Choroid plexus epithelial cell (primary cell): ENCODE data around the gene MTFP1.

Experiments used
- DNase-seq: peaks from one replicate; pipeline ENCODE4 v3.0.0-alpha.2; 2010; ENCODE audit warnings: low read depth
- H3K4me3 ChIP-seq: 2 replicates; pipeline ENCODE4 v1.5.1; 2011; ENCODE audit warnings: low read depth, mild to moderate bottlenecking, control low read depth, low read length, moderate library complexity
- TF ChIP-seq, protein P1 (sequence below): conservative IDR thresholded peaks from 2 replicates; pipeline ENCODE4 v1.5.1; 2011; ENCODE audit warnings: low read depth, mild to moderate bottlenecking, control low read depth, inconsistent platforms, low read length, moderate library complexity

MTFP1 gene, protein sequence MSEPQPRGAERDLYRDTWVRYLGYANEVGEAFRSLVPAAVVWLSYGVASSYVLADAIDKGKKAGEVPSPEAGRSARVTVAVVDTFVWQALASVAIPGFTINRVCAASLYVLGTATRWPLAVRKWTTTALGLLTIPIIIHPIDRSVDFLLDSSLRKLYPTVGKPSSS

DNA sequence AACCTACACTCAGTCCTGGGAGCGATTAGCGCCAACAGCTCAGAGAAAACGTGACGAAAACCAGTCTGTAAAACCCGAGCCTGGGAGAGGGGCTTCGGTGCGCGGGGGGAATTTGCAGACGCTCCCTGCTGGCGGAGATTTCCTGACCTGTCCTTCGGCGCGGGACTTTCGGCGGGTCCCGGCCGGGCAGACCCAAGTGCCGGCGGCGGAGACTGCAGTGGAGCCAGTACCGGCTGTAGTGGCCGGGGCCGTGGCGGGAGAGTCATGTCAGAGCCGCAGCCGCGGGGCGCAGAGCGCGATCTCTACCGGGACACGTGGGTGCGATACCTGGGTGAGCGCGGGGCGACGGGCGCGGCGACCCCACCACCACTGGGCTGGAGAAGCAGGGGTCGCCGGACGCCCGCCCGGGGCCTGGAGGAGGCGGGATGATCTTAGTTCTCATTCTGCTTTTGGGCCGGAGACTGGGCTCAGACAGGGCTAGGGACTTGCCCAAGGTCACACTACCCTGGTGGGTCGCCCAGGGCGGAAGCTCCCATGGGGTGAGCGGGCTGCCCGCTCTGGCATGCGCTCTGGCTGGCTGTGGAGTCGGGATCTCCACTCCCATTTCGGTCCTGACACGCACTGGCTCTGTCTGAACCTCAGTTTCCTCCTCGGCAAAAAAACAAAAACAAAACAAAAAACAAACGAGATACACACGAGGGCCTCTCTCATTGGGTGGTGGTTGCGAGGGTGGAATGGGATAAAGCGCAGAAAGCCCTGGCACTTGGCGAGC lies at the start of gene MTFP1:
MTFP1 (plus strand) TSS at position 153 of the 772 bp plus-strand sequence; CDS start at position 265, 112 bp downstream.
- TF ChIP-seq, protein P1, sequence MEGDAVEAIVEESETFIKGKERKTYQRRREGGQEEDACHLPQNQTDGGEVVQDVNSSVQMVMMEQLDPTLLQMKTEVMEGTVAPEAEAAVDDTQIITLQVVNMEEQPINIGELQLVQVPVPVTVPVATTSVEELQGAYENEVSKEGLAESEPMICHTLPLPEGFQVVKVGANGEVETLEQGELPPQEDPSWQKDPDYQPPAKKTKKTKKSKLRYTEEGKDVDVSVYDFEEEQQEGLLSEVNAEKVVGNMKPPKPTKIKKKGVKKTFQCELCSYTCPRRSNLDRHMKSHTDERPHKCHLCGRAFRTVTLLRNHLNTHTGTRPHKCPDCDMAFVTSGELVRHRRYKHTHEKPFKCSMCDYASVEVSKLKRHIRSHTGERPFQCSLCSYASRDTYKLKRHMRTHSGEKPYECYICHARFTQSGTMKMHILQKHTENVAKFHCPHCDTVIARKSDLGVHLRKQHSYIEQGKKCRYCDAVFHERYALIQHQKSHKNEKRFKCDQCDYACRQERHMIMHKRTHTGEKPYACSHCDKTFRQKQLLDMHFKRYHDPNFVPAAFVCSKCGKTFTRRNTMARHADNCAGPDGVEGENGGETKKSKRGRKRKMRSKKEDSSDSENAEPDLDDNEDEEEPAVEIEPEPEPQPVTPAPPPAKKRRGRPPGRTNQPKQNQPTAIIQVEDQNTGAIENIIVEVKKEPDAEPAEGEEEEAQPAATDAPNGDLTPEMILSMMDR, result peak; percentile 28
- H3K4me3 ChIP-seq, result peak within 1 kb of the TSS; percentile 70
- peak; percentile 72 for DNase-seq

DNA sequence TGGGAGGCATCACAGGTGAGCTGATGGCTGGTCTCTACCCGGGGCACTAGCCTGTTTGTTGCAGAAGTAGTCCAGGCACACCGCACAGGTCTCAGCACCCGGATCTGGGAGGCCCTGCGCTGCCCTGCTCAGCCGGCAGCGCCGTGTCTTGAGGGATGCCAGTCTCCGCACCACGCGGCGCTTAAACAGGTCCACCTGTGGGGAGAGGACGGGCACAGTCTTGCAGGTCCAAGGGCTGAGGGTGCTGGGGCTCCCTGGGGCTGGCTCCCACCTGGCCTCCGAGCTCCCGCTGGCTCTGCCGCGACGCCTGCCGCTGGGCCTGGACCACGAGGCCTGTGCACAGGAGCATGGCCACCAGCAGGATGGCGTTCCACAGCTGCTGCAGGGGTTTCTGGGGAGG lies 45.6 kb upstream of the MTFP1 start:
- H3K4me3 ChIP-seq, result no peak overlapping the region

DNA sequence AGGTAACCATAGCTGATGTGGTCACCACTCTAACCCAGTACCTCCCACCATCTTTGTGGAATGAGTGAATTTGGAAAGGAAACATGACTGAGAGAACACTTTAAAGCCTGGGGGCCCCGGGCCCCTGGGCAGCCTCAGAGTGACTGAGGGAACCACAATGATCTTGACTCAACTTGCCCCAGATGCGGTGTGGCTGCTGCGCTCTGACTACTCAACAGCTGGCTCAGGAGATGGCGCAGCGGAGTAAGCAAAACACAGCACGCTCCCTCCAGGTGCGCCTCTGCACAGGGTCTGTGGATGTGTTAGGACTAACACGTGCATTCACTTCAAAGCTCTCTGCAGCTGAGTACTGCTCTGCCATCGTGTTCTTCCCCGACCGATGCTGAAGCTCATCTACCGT lies 44.3 kb upstream of the MTFP1 start:
- TF ChIP-seq, protein P1, result no peak
- H3K4me3 ChIP-seq, result no peak overlapping the region
- DNase-seq, result no peak

More for the DNA sequence above, 45.6 kb upstream of the MTFP1 start:
- DNase-seq, result no peak
- TF ChIP-seq, protein P1, result no peak

DNA sequence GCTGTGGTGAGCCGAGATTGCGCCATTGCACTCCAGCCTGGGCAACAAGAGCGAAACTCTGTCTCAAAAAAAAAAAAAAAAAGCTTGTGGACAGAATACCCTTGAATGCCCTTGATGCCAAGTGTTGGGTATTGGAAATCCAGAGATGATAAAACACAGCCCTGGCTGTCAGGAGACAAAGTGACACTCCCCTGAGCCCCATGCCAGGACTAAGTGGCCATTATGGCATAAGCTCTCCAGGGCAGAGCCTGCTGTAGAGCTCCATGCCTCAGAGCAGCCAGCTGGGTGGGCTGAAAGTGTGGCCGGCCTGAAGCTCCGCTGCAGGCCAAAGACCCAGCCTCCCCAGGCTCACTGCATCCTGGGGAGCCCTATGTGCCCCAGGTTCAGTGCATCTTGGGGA lies 43.2 kb upstream of the MTFP1 start:
- no peak for DNase-seq
- TF ChIP-seq, protein P1, result no peak
- H3K4me3 ChIP-seq, result no peak overlapping the region

DNA sequence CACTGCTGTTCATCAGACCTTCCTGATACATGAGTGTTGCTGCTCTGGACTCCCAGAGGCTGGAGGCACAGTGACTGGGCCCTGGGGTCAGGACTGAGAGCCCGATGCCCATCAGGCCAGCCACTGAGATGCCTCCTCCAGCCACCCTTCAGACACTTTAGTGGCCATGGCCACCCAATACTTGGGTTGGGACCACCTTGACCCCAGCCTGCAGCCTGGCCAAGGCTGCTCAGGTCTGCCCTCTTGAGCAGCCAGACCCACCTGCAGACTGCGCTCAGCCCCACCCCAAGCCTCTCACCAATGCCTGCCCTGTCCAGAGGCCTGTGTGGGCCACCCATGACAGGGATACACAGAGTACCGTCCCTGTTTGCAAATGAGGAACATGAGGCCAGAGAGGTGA lies 42.5 kb upstream of the MTFP1 start:
- no peak overlapping the region for H3K4me3 ChIP-seq
- TF ChIP-seq, protein P1, result no peak
- DNase-seq, result no peak

DNA sequence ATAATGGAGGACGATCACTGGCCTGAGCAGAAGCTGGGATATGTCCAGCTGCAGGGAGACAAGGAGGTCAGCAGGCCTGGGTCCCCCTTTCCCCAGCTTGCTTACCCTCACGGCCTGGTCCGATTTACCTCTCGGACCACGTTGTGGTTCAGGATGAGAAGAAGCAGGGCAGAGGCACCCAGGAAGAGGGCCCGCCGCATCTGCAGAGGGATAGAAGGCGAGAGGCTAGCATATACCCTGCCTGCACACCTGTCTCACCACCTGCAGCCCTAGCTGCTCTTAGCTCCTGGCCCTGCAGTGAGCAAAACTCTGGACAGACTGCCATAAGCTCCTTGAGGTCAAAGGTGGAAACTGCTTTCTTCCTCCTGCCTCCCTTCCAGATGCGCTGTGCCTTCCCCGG lies 39.6 kb upstream of the MTFP1 start:
- H3K4me3 ChIP-seq, result peak overlapping the region; percentile 5
- TF ChIP-seq, protein P1, result no peak
- DNase-seq, result no peak

DNA sequence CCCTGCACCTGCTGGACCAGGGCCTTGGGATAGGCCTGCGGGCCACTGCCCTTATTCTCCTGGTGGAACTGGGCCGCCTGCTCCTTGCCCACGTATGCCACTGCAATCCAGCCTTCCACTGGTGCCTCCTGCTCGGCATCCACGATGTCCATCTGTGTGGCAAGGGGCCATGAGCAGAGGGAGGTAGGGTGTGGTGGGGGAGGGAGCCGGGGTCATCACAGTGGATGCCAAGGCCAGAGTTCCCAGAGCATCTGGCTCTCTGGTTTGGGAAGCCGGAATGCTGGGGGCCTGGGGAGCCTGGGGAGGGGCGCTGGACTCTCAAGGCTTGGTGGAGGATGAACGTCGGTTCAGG lies 39.0 kb upstream of the MTFP1 start:
- H3K4me3 ChIP-seq, result peak overlapping the region; percentile 74
- DNase-seq, result no peak
- TF ChIP-seq, protein P1, result no peak
